Fibroblast of mammary gland (primary cell): ENCODE data around the gene SUN1.

Source experiments
- DNase-seq: peaks from one replicate; pipeline ENCODE4 v3.0.0-alpha.2; 2010; ENCODE audit warnings: low read depth
- H3K4me3 ChIP-seq: 2 replicates; pipeline ENCODE4 v1.5.1; 2011; ENCODE audit warnings: low read depth, mild to moderate bottlenecking, low read length, moderate library complexity; ENCODE audit not compliant: control insufficient read depth
- CTCF ChIP-seq: conservative IDR thresholded peaks from 2 replicates; pipeline ENCODE4 v1.5.1; 2011; ENCODE audit warnings: low read depth, low read length, inconsistent platforms; ENCODE audit not compliant: control insufficient read depth, insufficient read depth

SUN1 gene

GRCh38 chr7:897086-897485 is 64.8 kb downstream of the SUN1 start:
- TF ChIP-seq CTCF: no peak

GRCh38 chr7:897771-898376 is 65.6 kb downstream of the SUN1 start:
- no peak overlapping the region for H3K4me3 ChIP-seq
- DNase-seq: no peak
- TF ChIP-seq CTCF: no peak

More at GRCh38 chr7:897086-897485, 64.8 kb downstream of the SUN1 start:
- DNase-seq: no peak
- no peak overlapping the region for H3K4me3 ChIP-seq

GRCh38 chr7:898460-898854 is 66.2 kb downstream of the SUN1 start:
- no peak overlapping the region for H3K4me3 ChIP-seq
- DNase-seq: no peak
- no peak for TF ChIP-seq CTCF

- DNase-seq: no peak
- no peak for TF ChIP-seq CTCF
- H3K4me3 ChIP-seq: no peak overlapping the region
These were observed 66.8 kb downstream of the SUN1 start for GRCh38 chr7:898855-899681.

GRCh38 chr7:899806-900205 is 67.5 kb downstream of the SUN1 start:
- no peak for TF ChIP-seq CTCF
- H3K4me3 ChIP-seq: no peak overlapping the region
- no peak for DNase-seq

GRCh38 chr7:900331-901040 is 68.2 kb downstream of the SUN1 start:
- no peak overlapping the region for H3K4me3 ChIP-seq

More at GRCh38 chr7:900331-901040, 68.2 kb downstream of the SUN1 start:
- TF ChIP-seq CTCF: no peak
- DNase-seq: no peak
